Esophagus muscularis mucosa (tissue), 4 donors: ENCODE data around the gene PCBP3.

ENCODE experiments used
- CTCF ChIP-seq, 3 experiments: fragments of 200-600 bp in 2 of 3; fragments of 450-650 bp in 1 of 3; sonication (generic) in 2 of 3; IDR thresholded peaks; one replicate each; pipeline ENCODE4 v1.5.1; 2017 to 2019; ENCODE audit warnings: antibody characterized with exemption in 3 of 3, mild to moderate bottlenecking in 2 of 3, moderate library complexity in 1 of 3
- EP300 ChIP-seq: sonication (generic); formaldehyde crosslinking; IDR thresholded peaks from one replicate; pipeline ENCODE4 v1.6.1; 2017; ENCODE audit warnings: antibody characterized with exemption
- POLR2AphosphoS5 ChIP-seq, 2 donors: sonication (generic); formaldehyde crosslinking; IDR thresholded peaks; one replicate each; pipeline ENCODE4 v1.6.1; 2017; ENCODE audit warnings: antibody characterized with exemption in 2 of 2

GRCh38 chr21:45595574-45596295 lies 47.8 kb upstream of the PCBP3 start:
- TF ChIP-seq CTCF (IDR thresholded peaks at IDR 0.05): no peak
- TF ChIP-seq EP300: no peak
- TF ChIP-seq POLR2AphosphoS5 (IDR thresholded peaks at IDR 0.05): no peak
